ENCODE measurements around the gene AKR1B15.
A peak's percentile ranks its signal among the peaks of the same experiment; 100 is the strongest.

The AKR1B15 gene

GRCh38 chr7:134530460-134530859 lies 18.4 kb upstream of the AKR1B15 start:
- DNase-seq (ENCODE audit: low spot score) (no peak), ATAC-seq (ENCODE audit: low read depth) (no peak)
- no peak overlapping the region for H3K27ac ChIP-seq (ENCODE audit: poor library complexity, severe bottlenecking)
- H3K36me3 ChIP-seq (ENCODE audit: low read depth), result no peaks in the 10 kb centered on the region
- peaks cover 53% of the 10 kb centered on the region for H3K4me1 ChIP-seq (ENCODE audit: insufficient read depth, poor library complexity, severe bottlenecking)
- no peaks in the 10 kb centered on the region for H3K9me3 ChIP-seq (ENCODE audit: severe bottlenecking)
- H3K4me3 ChIP-seq (ENCODE audit: severe bottlenecking), result no peak overlapping the region
- TF ChIP-seq CTCF (IDR thresholded peaks at IDR 0.05; ENCODE audit: poor library complexity, severe bottlenecking), result no peak
- no peaks in the 10 kb centered on the region for H3K27me3 ChIP-seq (ENCODE audit: insufficient read depth, poor library complexity, severe bottlenecking)

- DNase-seq (ENCODE audit: low spot score) (peak; percentile 78), ATAC-seq (ENCODE audit: low read depth) (peak; percentile 66)
- TF ChIP-seq CTCF (IDR thresholded peaks at IDR 0.05; ENCODE audit: poor library complexity, severe bottlenecking), result no peak
- H3K4me1 ChIP-seq (ENCODE audit: insufficient read depth, poor library complexity, severe bottlenecking), result peaks cover 37% of the 10 kb centered on the region
- peak overlapping the region; percentile 90 for H3K27ac ChIP-seq (ENCODE audit: poor library complexity, severe bottlenecking)
- H3K36me3 ChIP-seq (ENCODE audit: low read depth), result no peaks in the 10 kb centered on the region
- no peak overlapping the region for H3K4me3 ChIP-seq (ENCODE audit: severe bottlenecking)
- H3K9me3 ChIP-seq (ENCODE audit: severe bottlenecking), result no peaks in the 10 kb centered on the region
- no peaks in the 10 kb centered on the region for H3K27me3 ChIP-seq (ENCODE audit: insufficient read depth, poor library complexity, severe bottlenecking)
Observed at GRCh38 chr7:134532180-134532953, 16.5 kb upstream of the AKR1B15 start.

GRCh38 chr7:134532954-134533218 lies 16.0 kb upstream of the AKR1B15 start:
- Histone ChIP-seq H3K27me3 (ENCODE audit: insufficient read depth, poor library complexity, severe bottlenecking) (no peaks in the 10 kb centered on the region), H3K4me1 (ENCODE audit: insufficient read depth, poor library complexity, severe bottlenecking) (peaks cover 32% of the 10 kb centered on the region), H3K9me3 (ENCODE audit: severe bottlenecking) (no peaks in the 10 kb centered on the region), H3K36me3 (ENCODE audit: low read depth) (no peaks in the 10 kb centered on the region), H3K27ac (ENCODE audit: poor library complexity, severe bottlenecking) (peak overlapping the region; percentile 90), H3K4me3 (ENCODE audit: severe bottlenecking) (no peak overlapping the region)
- no peak for TF ChIP-seq CTCF (IDR thresholded peaks at IDR 0.05; ENCODE audit: poor library complexity, severe bottlenecking)
- ATAC-seq (ENCODE audit: low read depth) (no peak; the same call in 2 of the 3 replicates), DNase-seq (ENCODE audit: low spot score) (no peak)

GRCh38 chr7:134533288-134533771 lies 15.6 kb upstream of the AKR1B15 start:
- Histone ChIP-seq H3K36me3 (ENCODE audit: low read depth) (no peaks in the 10 kb centered on the region), H3K9me3 (ENCODE audit: severe bottlenecking) (no peaks in the 10 kb centered on the region), H3K4me1 (ENCODE audit: insufficient read depth, poor library complexity, severe bottlenecking) (peaks cover 28% of the 10 kb centered on the region), H3K27me3 (ENCODE audit: insufficient read depth, poor library complexity, severe bottlenecking) (no peaks in the 10 kb centered on the region), H3K27ac (ENCODE audit: poor library complexity, severe bottlenecking) (peak overlapping the region; percentile 90), H3K4me3 (ENCODE audit: severe bottlenecking) (no peak overlapping the region)
- ATAC-seq (ENCODE audit: low read depth), result peak; percentile 81
- no peak for TF ChIP-seq CTCF (IDR thresholded peaks at IDR 0.05; ENCODE audit: poor library complexity, severe bottlenecking)
- DNase-seq (ENCODE audit: low spot score), result no peak

GRCh38 chr7:134534633-134535032 lies 14.3 kb upstream of the AKR1B15 start:
- DNase-seq (ENCODE audit: low spot score) (no peak), ATAC-seq (ENCODE audit: low read depth) (no peak)
- Histone ChIP-seq H3K27me3 (ENCODE audit: insufficient read depth, poor library complexity, severe bottlenecking) (no peaks in the 10 kb centered on the region), H3K4me1 (ENCODE audit: insufficient read depth, poor library complexity, severe bottlenecking) (peaks cover 27% of the 10 kb centered on the region), H3K9me3 (ENCODE audit: severe bottlenecking) (no peaks in the 10 kb centered on the region), H3K36me3 (ENCODE audit: low read depth) (no peaks in the 10 kb centered on the region), H3K27ac (ENCODE audit: poor library complexity, severe bottlenecking) (no peak overlapping the region), H3K4me3 (ENCODE audit: severe bottlenecking) (no peak overlapping the region)
- TF ChIP-seq CTCF (IDR thresholded peaks at IDR 0.05; ENCODE audit: poor library complexity, severe bottlenecking), result no peak

Measured in RWPE2 (cell line).